Karpas-422 (cell line): ENCODE measurements around the gene TMEM97. TPM values are rescaled to one million over a fixed set of nuclear protein-coding genes. Genes with fewer than 3 reads are reported as not detected.

Experiments used
- DNase-seq: peaks from one replicate; pipeline ENCODE4 v3.0.0-alpha.2; 2015
- H2AFZ ChIP-seq: fragments of 200-600 bp; sonication (generic); 2 replicates; pipeline ENCODE4 v1.6.1; 2014; ENCODE audit warnings: antibody characterized with exemption, low read length, mixed read lengths
- H3K27ac ChIP-seq: fragments of 200-600 bp; sonication (generic); 2 replicates; pipeline ENCODE4 v1.5.1; 2014; ENCODE audit warnings: mild to moderate bottlenecking, low read length, moderate library complexity
- H3K27me3 ChIP-seq: fragments of 200-600 bp; sonication (generic); 2 replicates; pipeline ENCODE4 v1.6.1; 2014; ENCODE audit warnings: low read length, mixed read lengths
- H3K36me3 ChIP-seq: fragments of 200-600 bp; sonication (generic); 2 replicates; pipeline ENCODE4 v1.6.1; 2014; ENCODE audit warnings: low read length, mixed read lengths; ENCODE audit not compliant: insufficient read depth
- H3K4me1 ChIP-seq: fragments of 200-600 bp; sonication (generic); 2 replicates; pipeline ENCODE4 v1.6.1; 2014; ENCODE audit warnings: mild to moderate bottlenecking, low read length, mixed read lengths
- H3K4me2 ChIP-seq: fragments of 200-600 bp; sonication (generic); 2 replicates; pipeline ENCODE4 v1.6.1; 2014; ENCODE audit warnings: low read length, low read depth, mild to moderate bottlenecking; ENCODE audit not compliant: poor library complexity, severe bottlenecking
- H3K4me3 ChIP-seq: fragments of 200-600 bp; sonication (generic); 2 replicates; pipeline ENCODE4 v1.5.1; 2014; ENCODE audit warnings: mild to moderate bottlenecking, antibody characterized with exemption, low read length, mixed read lengths
- H3K79me2 ChIP-seq: fragments of 200-600 bp; sonication (generic); 2 replicates; pipeline ENCODE4 v1.6.1; 2014; ENCODE audit warnings: mild to moderate bottlenecking, low read length, mixed read lengths
- H3K9ac ChIP-seq: fragments of 200-600 bp; sonication (generic); 2 replicates; pipeline ENCODE4 v1.6.0; 2014; ENCODE audit warnings: low read length
- H3K9me2 ChIP-seq: fragments of 200-600 bp; sonication (generic), shearing (Covaris generic); replicated peaks from 2 replicates; pipeline ENCODE4 v1.6.0; 2014; ENCODE audit warnings: mild to moderate bottlenecking, low read length, moderate library complexity; ENCODE audit not compliant: insufficient read depth
- H3K9me3 ChIP-seq: fragments of 300-700, 200-600 bp; sonication (generic); 2 replicates; pipeline ENCODE4 v1.6.1; 2014; ENCODE audit warnings: low read length, mixed read lengths
- H4K20me1 ChIP-seq: fragments of 200-600 bp; sonication (generic); 2 replicates; pipeline ENCODE4 v1.6.1; 2014; ENCODE audit warnings: mild to moderate bottlenecking, antibody characterized with exemption, low read length, low read depth; ENCODE audit not compliant: insufficient read depth
- total RNA-seq: library from RNA; depleted of rRNA; stranded (reverse); fragments of >200 nt; shearing (Covaris generic); gene quantifications from 2 replicates; pipeline ENCODE4 v1.2.3, GENCODE V29; 2014; ENCODE audit warnings: low replicate concordance

The TMEM97 gene
- total RNA-seq, 1 experiment from 2014 or later, result 74.3 TPM

DNA sequence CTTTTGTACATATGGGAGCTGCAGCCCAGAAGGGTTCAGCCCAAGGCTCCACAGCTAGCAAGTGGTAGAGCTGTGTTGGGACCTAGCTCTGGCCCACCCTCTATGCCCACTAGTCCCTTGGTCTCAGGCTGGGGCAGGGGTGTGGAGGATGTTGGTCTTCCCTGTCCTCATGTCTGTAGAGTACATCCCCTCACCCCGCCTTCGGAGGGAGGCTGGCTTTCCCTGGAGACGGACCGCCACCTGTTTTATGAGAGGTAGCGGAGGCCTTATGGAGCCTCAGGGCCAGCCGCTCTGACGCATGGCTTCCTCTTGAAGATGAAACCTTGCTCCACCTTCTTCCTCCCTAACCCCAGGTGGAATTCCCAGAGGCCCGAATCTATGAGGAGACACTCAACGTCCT lies 25.0 kb downstream of the TMEM97 start:
- H3K4me3 ChIP-seq, result no peak overlapping the region
- H3K4me2 ChIP-seq, result no peak overlapping the region
- peaks cover 5% of the 10 kb centered on the region; the same call in 1 of the 2 replicates for H3K36me3 ChIP-seq
- H3K27ac ChIP-seq, result no peak overlapping the region
- H2AFZ ChIP-seq, result no peak overlapping the region
- H3K9me2 ChIP-seq, result no peaks in the 10 kb centered on the region
- H3K79me2 ChIP-seq, result no peaks in the 10 kb centered on the region
- no peaks in the 10 kb centered on the region for H4K20me1 ChIP-seq
- H3K4me1 ChIP-seq, result peaks cover 3% of the 10 kb centered on the region; the same call in 1 of the 2 replicates
- no peak overlapping the region for H3K9ac ChIP-seq
- H3K27me3 ChIP-seq, result no peaks in the 10 kb centered on the region
- no peak for DNase-seq
- no peaks in the 10 kb centered on the region for H3K9me3 ChIP-seq

- H3K36me3 ChIP-seq, result peaks cover 5% of the 10 kb centered on the region; the same call in 1 of the 2 replicates
- no peaks in the 10 kb centered on the region for H3K79me2 ChIP-seq
- no peaks in the 10 kb centered on the region for H3K27me3 ChIP-seq
- H3K9ac ChIP-seq, result no peak overlapping the region
- peaks cover 3% of the 10 kb centered on the region; the same call in 1 of the 2 replicates for H3K4me1 ChIP-seq
- H3K4me3 ChIP-seq, result no peak overlapping the region
- no peak for DNase-seq
- no peak overlapping the region for H3K27ac ChIP-seq
- no peaks in the 10 kb centered on the region for H4K20me1 ChIP-seq
- H3K9me2 ChIP-seq, result no peaks in the 10 kb centered on the region
- H2AFZ ChIP-seq, result no peak overlapping the region
- H3K4me2 ChIP-seq, result no peak overlapping the region
- no peaks in the 10 kb centered on the region for H3K9me3 ChIP-seq
Measured at GRCh38 chr17:28344435-28344901, 25.5 kb downstream of the TMEM97 start.

GRCh38 chr17:28345419-28346198 lies 26.6 kb downstream of the TMEM97 start:
- H2AFZ ChIP-seq, result no peak overlapping the region
- H3K27me3 ChIP-seq, result no peaks in the 10 kb centered on the region
- peaks cover 3% of the 10 kb centered on the region; the same call in 1 of the 2 replicates for H3K4me1 ChIP-seq
- no peak overlapping the region for H3K4me3 ChIP-seq
- H3K9me3 ChIP-seq, result no peaks in the 10 kb centered on the region
- H3K4me2 ChIP-seq, result no peak overlapping the region
- H3K27ac ChIP-seq, result no peak overlapping the region
- no peaks in the 10 kb centered on the region for H3K9me2 ChIP-seq
- no peak overlapping the region for H3K9ac ChIP-seq
- H3K36me3 ChIP-seq, result peaks cover 10% of the 10 kb centered on the region; the same call in 1 of the 2 replicates
- no peaks in the 10 kb centered on the region for H3K79me2 ChIP-seq
- no peak for DNase-seq
- no peaks in the 10 kb centered on the region for H4K20me1 ChIP-seq

DNA sequence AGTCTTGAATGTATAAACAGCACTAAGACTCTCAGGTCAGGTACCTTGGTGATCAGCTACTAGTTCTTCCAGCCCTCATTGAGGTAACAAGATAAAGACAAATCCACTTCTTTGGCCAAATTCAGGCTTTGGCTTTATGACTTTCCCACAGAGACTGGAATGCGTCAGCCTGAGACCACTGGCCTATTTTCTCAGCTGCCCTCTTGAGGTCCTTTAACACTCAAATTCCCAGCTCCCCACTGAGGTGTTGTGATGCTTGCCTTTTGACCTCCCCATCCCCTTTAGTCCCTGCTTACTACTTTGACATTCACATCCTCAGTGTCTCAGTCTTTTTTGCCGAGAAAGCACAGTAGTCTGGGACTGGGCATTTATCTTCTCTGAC lies 27.2 kb downstream of the TMEM97 start:
- Histone ChIP-seq H3K9me3 (no peaks in the 10 kb centered on the region), H3K9ac (no peak overlapping the region)

GRCh38 chr17:28346746-28347246 lies 27.8 kb downstream of the TMEM97 start:
- no peak overlapping the region for H3K4me2 ChIP-seq

More for the DNA sequence above, 27.2 kb downstream of the TMEM97 start:
- Histone ChIP-seq H3K36me3 (peaks cover 16% of the 10 kb centered on the region; the same call in 1 of the 2 replicates), H3K27me3 (no peaks in the 10 kb centered on the region), H3K27ac (no peak overlapping the region), H2AFZ (no peak overlapping the region), H3K4me3 (no peak overlapping the region), H4K20me1 (no peaks in the 10 kb centered on the region), H3K79me2 (no peaks in the 10 kb centered on the region), H3K4me2 (no peak overlapping the region), H3K4me1 (peaks cover 3% of the 10 kb centered on the region; the same call in 1 of the 2 replicates), H3K9me2 (no peaks in the 10 kb centered on the region)
- no peak for DNase-seq

GRCh38 chr17:28347261-28347891 lies 28.4 kb downstream of the TMEM97 start:
- Histone ChIP-seq H2AFZ (no peak overlapping the region), H3K9me2 (no peaks in the 10 kb centered on the region), H3K27me3 (no peaks in the 10 kb centered on the region), H3K4me3 (no peak overlapping the region), H3K9me3 (no peaks in the 10 kb centered on the region), H3K4me1 (peaks cover 3% of the 10 kb centered on the region; the same call in 1 of the 2 replicates), H3K4me2 (no peak overlapping the region), H4K20me1 (no peaks in the 10 kb centered on the region), H3K36me3 (peaks cover 20% of the 10 kb centered on the region; the same call in 1 of the 2 replicates), H3K27ac (no peak overlapping the region), H3K9ac (no peak overlapping the region), H3K79me2 (no peaks in the 10 kb centered on the region)
- no peak for DNase-seq

More at GRCh38 chr17:28346746-28347246, 27.8 kb downstream of the TMEM97 start:
- Histone ChIP-seq H3K36me3 (peaks cover 18% of the 10 kb centered on the region; the same call in 1 of the 2 replicates), H3K9me3 (no peaks in the 10 kb centered on the region), H3K9me2 (no peaks in the 10 kb centered on the region), H3K4me3 (no peak overlapping the region), H4K20me1 (no peaks in the 10 kb centered on the region), H3K9ac (no peak overlapping the region), H3K27ac (no peak overlapping the region), H3K4me1 (peaks cover 3% of the 10 kb centered on the region; the same call in 1 of the 2 replicates), H3K79me2 (no peaks in the 10 kb centered on the region), H3K27me3 (no peaks in the 10 kb centered on the region), H2AFZ (no peak overlapping the region)
- DNase-seq, result no peak

DNA sequence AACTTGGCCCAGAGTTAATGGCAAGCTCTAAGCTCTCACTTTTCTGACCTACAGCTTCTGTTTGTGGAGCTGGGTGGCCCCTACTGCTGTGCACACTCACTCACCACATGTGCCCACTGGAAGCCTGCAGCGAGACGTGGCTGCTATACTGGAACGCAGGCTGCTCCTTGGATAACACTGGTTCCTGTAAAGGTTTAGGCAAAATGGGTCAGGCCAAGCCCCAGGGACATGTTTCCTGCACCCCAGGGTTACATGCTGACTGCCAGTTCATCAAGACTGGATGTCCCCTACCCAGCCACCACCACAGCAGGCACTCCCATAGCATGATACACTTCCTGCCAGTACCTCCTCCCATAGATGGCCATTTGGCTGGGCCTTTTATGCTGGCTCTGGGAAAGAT lies 30.0 kb downstream of the TMEM97 start:
- no peaks in the 10 kb centered on the region for H3K9me2 ChIP-seq

GRCh38 chr17:28350271-28350670 lies 31.3 kb downstream of the TMEM97 start:
- Histone ChIP-seq H3K4me2 (no peak overlapping the region), H3K27ac (no peak overlapping the region), H3K79me2 (peaks cover 7% of the 10 kb centered on the region), H3K36me3 (peaks cover 41% of the 10 kb centered on the region; the same call in 1 of the 2 replicates), H4K20me1 (no peaks in the 10 kb centered on the region), H3K4me1 (peaks cover 2% of the 10 kb centered on the region; the same call in 1 of the 2 replicates), H3K9me2 (no peaks in the 10 kb centered on the region), H3K4me3 (no peak overlapping the region), H3K9ac (no peak overlapping the region), H3K27me3 (no peaks in the 10 kb centered on the region), H3K9me3 (no peaks in the 10 kb centered on the region), H2AFZ (no peak overlapping the region)
- no peak for DNase-seq

More for the DNA sequence above, 30.0 kb downstream of the TMEM97 start:
- DNase-seq, result no peak
- no peak overlapping the region for H3K27ac ChIP-seq
- H3K4me1 ChIP-seq, result no peaks in the 10 kb centered on the region
- H3K9me3 ChIP-seq, result no peaks in the 10 kb centered on the region
- no peaks in the 10 kb centered on the region for H4K20me1 ChIP-seq
- no peak overlapping the region for H3K4me2 ChIP-seq
- no peaks in the 10 kb centered on the region for H3K27me3 ChIP-seq
- H2AFZ ChIP-seq, result no peak overlapping the region
- no peak overlapping the region for H3K4me3 ChIP-seq
- peaks cover 30% of the 10 kb centered on the region; the same call in 1 of the 2 replicates for H3K36me3 ChIP-seq
- H3K9ac ChIP-seq, result no peak overlapping the region
- H3K79me2 ChIP-seq, result no peaks in the 10 kb centered on the region
